Stomach smooth muscle (tissue), 2 donors: ENCODE measurements around the gene P4HA2.

Experiments
- H3K27ac ChIP-seq: one replicate; pipeline ENCODE4 v1.7.0; 2013; ENCODE audit warnings: mild to moderate bottlenecking, low read length, inconsistent platforms
- H3K27me3 ChIP-seq, 2 donors: one replicate each; pipeline ENCODE4 v1.7.0; 2013; ENCODE audit warnings: low read length in 2 of 2; ENCODE audit not compliant: insufficient read depth in 2 of 2, control insufficient read depth in 1 of 2
- H3K36me3 ChIP-seq, 2 donors: one replicate each; pipeline ENCODE4 v1.7.0; 2013; ENCODE audit warnings: low read length in 2 of 2; ENCODE audit not compliant: control insufficient read depth in 2 of 2, insufficient read depth in 2 of 2
- H3K4me1 ChIP-seq: one replicate; pipeline ENCODE4 v1.7.0; 2013; ENCODE audit warnings: low read length; ENCODE audit not compliant: control insufficient read depth, insufficient read depth
- H3K4me3 ChIP-seq, 2 donors: one replicate each; pipeline ENCODE4 v1.7.0; 2013; ENCODE audit warnings: low read length in 2 of 2
- H3K9ac ChIP-seq, 2 donors: one replicate each; pipeline ENCODE4 v1.7.0; 2013; ENCODE audit warnings: low read length in 2 of 2, mild to moderate bottlenecking in 1 of 2
- H3K9me3 ChIP-seq, 2 donors: one replicate each; pipeline ENCODE4 v1.7.0; 2013; ENCODE audit warnings: low read length in 2 of 2; ENCODE audit not compliant: control insufficient read depth in 2 of 2
- donor health status: healthy.
- donor health status: Pancreatic carcinoma.

Gene P4HA2

GRCh38 chr5:132263548-132264261, 36.1 kb upstream of the P4HA2 start:
- Histone ChIP-seq H3K4me1 (peaks cover 95% of the 10 kb centered on the region), H3K27ac (peak overlapping the region; percentile 100), H3K9me3 (no peaks in the 10 kb centered on the region), H3K9ac (no peak overlapping the region), H3K4me3 (peak overlapping the region in 1 of 2 donors; percentile 29), H3K36me3 (peaks cover 37 to 62% of the 10 kb centered on the region in 2 donors), H3K27me3 (no peaks in the 10 kb centered on the region)

DNA sequence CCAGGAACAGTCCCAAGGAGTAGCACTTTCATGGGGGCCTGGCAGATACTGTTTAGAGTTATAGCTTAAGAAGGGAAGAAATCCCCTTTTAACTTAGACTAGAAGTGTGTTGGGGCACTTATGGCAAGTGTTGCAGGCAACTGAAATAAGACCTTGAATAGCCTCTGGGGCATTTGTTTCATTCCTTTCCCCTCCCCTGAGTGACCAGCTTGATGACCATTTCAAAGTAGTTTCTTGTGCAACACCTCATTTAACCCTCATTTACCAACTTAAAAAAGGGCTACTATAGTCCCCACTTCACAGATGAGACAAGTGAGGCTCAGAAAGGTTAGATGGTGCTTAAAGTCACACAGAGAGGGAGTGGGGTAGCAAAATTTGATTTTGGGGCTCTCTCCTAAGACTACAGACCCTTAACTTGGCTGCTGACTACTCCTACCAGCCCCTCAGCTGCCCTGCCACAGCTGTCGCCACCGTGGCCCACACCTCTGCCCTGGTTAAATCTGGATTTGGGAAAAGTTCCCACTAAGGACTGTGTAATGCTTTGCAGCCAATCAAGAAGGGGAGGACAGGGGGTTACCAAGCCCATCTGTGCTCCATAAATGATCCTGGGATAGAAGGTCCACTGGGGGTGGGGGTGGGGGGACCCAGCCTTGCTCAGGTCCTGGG, 35.4 kb upstream of the P4HA2 start:
- Histone ChIP-seq H3K27ac (peak overlapping the region; percentile 100), H3K4me1 (peaks cover 93% of the 10 kb centered on the region), H3K27me3 (no peaks in the 10 kb centered on the region), H3K9ac (peak overlapping the region in 1 of 2 donors; percentile 21), H3K4me3 (no peak overlapping the region), H3K9me3 (no peaks in the 10 kb centered on the region), H3K36me3 (peaks cover 37 to 56% of the 10 kb centered on the region in 2 donors)

GRCh38 chr5:132261881-132262845, 34.5 kb upstream of the P4HA2 start:
- H3K4me1 ChIP-seq = peaks cover 89% of the 10 kb centered on the region
- H3K9me3 ChIP-seq = no peaks in the 10 kb centered on the region
- H3K4me3 ChIP-seq = peak overlapping the region in 1 of 2 donors; percentile 18
- peak overlapping the region in 1 of 2 donors; percentile 99 for H3K9ac ChIP-seq
- H3K36me3 ChIP-seq = peaks cover 31 to 48% of the 10 kb centered on the region in 2 donors
- peak overlapping the region; percentile 100 for H3K27ac ChIP-seq
- H3K27me3 ChIP-seq = no peaks in the 10 kb centered on the region

DNA sequence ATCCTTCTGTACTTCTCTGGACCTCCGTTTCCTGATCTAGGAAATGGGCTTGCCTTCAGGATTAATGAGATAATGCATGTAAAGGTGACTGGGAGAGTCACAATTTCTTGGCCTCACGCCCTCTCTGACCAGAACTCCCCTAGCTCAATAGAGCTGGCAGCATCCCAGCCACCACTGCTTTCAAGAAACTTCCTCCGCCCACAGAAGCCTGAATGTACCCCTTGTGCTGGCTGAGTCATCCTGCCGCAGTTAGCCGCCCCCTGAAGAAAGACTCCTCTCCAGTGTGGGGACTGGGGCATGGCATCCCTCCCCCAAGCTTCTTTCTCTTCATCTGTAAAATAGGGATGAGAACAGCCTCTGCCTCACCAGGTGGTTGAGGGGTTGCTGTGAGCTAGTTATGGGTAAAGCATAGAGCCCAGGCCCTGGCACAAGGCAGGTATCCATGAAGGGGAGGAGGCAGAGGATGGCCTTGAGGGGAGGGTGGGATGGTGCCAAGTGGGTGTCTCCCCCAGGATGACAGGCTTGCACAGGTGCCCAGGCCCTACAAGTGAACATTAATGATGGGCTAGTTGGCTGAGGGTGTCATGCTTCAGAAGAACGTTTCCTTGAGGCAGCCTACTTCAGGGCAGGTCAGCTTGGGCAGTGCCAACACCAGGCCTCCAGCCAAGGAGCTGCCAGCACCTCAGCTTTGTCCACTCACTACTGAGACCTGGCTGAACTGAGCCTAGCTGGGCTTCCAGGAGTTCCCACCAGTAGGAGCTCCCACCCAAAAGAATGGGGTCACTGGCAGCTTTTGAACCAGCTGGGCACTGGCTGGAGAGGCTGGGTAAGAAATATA, 33.3 kb upstream of the P4HA2 start:
- Histone ChIP-seq H3K27me3 (no peaks in the 10 kb centered on the region), H3K27ac (peak overlapping the region; percentile 100), H3K9ac (peak overlapping the region; percentile 36 to 99), H3K9me3 (no peaks in the 10 kb centered on the region), H3K36me3 (peaks cover 19 to 35% of the 10 kb centered on the region in 2 donors), H3K4me1 (peaks cover 83% of the 10 kb centered on the region), H3K4me3 (peak overlapping the region; percentile 49 to 89)

- Histone ChIP-seq H3K36me3 (peaks cover 18 to 30% of the 10 kb centered on the region in 2 donors), H3K27ac (peak overlapping the region; percentile 100), H3K9ac (peak overlapping the region; percentile 99), H3K9me3 (no peaks in the 10 kb centered on the region), H3K4me3 (peak overlapping the region; percentile 85 to 89), H3K27me3 (no peaks in the 10 kb centered on the region), H3K4me1 (peaks cover 75% of the 10 kb centered on the region)
These were observed 32.4 kb upstream of the P4HA2 start for GRCh38 chr5:132260051-132260450.

GRCh38 chr5:132259069-132259851, 31.6 kb upstream of the P4HA2 start:
- peak overlapping the region; percentile 99 for H3K9ac ChIP-seq
- no peaks in the 10 kb centered on the region for H3K9me3 ChIP-seq
- peak overlapping the region; percentile 85 to 89 for H3K4me3 ChIP-seq
- H3K27me3 ChIP-seq = no peaks in the 10 kb centered on the region
- peaks cover 74% of the 10 kb centered on the region for H3K4me1 ChIP-seq
- H3K36me3 ChIP-seq = peaks cover 17 to 24% of the 10 kb centered on the region in 2 donors
- peak overlapping the region; percentile 100 for H3K27ac ChIP-seq

- H3K4me3 ChIP-seq = peak overlapping the region; percentile 85 to 89
- H3K9me3 ChIP-seq = no peaks in the 10 kb centered on the region
- H3K27ac ChIP-seq = peak overlapping the region; percentile 100
- H3K9ac ChIP-seq = peak overlapping the region; percentile 99
- no peaks in the 10 kb centered on the region for H3K27me3 ChIP-seq
- H3K4me1 ChIP-seq = peaks cover 66% of the 10 kb centered on the region
- peaks cover 12 to 17% of the 10 kb centered on the region in 2 donors for H3K36me3 ChIP-seq
These were observed 30.7 kb upstream of the P4HA2 start for GRCh38 chr5:132258102-132259068.

DNA sequence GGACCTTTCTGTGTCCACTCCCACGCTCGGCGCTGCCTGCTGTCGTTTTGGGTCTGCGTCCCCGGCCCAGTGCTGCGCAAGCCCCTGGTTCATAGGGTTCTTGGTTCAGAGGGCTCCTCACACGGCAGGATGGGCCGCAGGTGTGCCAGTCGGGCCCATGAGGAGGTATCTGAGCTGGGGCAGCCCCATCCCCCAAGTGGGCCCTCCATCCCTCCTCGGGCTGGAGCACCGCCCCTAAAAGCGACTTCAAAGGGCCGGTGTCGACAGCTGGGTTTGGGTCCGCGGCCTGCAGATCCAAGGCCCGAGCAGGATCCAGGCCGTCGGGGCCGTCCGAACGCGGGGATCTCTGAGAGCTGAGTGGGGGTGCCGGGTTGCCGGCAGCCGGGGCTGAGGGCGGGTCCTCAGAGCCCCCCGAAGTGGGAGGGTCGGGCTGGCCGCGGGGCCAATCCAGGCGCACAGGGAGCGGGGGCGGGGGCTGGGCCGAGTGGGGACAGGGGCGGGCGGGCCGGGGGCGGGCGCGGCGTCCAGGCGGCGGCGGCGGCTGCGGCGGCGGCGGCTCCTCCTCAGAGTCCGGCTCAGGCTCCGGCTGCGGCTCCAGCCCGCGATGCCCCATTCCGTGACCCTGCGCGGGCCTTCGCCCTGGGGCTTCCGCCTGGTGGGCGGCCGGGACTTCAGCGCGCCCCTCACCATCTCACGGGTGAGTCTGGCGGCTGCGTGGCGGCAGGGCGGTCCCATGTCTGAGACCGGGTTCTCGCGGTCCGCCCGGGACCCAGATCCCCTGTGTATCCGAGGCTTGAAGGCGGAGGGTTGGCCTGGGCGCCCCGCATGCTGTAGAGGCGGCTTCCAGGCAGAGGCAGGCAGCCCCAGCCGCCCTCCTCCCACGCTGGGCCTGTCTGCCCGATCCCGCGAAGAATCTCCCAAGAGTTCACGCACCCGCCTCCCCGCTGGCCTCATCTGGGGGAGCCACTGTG, 29.8 kb upstream of the P4HA2 start, which contains the start of gene PDLIM4:
TSS of gene PDLIM4 (plus strand) at position 566 of the 971 bp plus-strand sequence. CDS start at position 605, 39 bp downstream.
- H3K36me3 ChIP-seq = peaks cover 5 to 11% of the 10 kb centered on the region in 2 donors
- H3K9me3 ChIP-seq = no peaks in the 10 kb centered on the region
- no peaks in the 10 kb centered on the region for H3K27me3 ChIP-seq
- H3K27ac ChIP-seq = peak within 1 kb of the TSS; percentile 100
- peak within 1 kb of the TSS; percentile 85 to 89 for H3K4me3 ChIP-seq
- H3K9ac ChIP-seq = peak within 1 kb of the TSS; percentile 99
- peaks cover 58% of the 10 kb centered on the region for H3K4me1 ChIP-seq
